Measurements from ENCODE around the gene DGKG.

- TF ChIP-seq CTCF (conservative IDR thresholded peaks at IDR 0.05; ENCODE audit: low read depth, low read length) (no peak), EZH2 (IDR thresholded peaks at IDR 0.05; ENCODE audit: borderline replicate concordance, low read depth, low read length, poor library complexity, severe bottlenecking) (no peak)
These were observed 242.5 kb downstream of the DGKG start for GRCh38 chr3:186119499-186119898.

Data from A673 (cell line).